HCT116 (cell line): Measurements from ENCODE around the gene IKZF3. TPM values are rescaled to one million over a fixed set of nuclear protein-coding genes. Genes with fewer than 3 reads are reported as not detected.

Experiments
- ATAC-seq: fragments of 200-7000 bp; cut with Tn5 transposase; 2 replicates; pipeline ENCODE4 v1.9.1; 2020; ENCODE audit warnings: mild to moderate bottlenecking, moderate library complexity
- BruUV-seq: library from RNA; stranded (reverse); fragments of 400-500 nt; replicated peaks from 2 replicates; lab custom pipeline; 2021; lab: Mats Ljungman, UMichigan
- CTCF ChIA-PET: fragments of 300-600 bp; sonication (Branson Sonifier 250); formaldehyde crosslinking; loops from one replicate; lab custom pipeline; 2021; ENCODE audit warnings: antibody characterized with exemption; lab: Charles Lee
- POLR2A ChIA-PET: fragments of 300-600, 350-600 bp; sonication (Branson Sonifier 250); formaldehyde crosslinking; loops from one replicate; lab custom pipeline; 2021; ENCODE audit warnings: antibody characterized with exemption; lab: Charles Lee
- RAD21 ChIA-PET, 2 experiments: fragments of 300-600 bp; sonication (Branson Sonifier 250); formaldehyde crosslinking; loops; one replicate each; lab custom pipeline; 2023; ENCODE audit warnings: low total read pairs in 2 of 2; ENCODE audit not compliant: uncharacterized antibody in 2 of 2, unreplicated experiment in 2 of 2, low non-redundant PET in 1 of 2; lab: Charles Lee
- DNase-seq: peaks from one replicate; pipeline ENCODE4 v3.0.0-alpha.2; 2010; ENCODE audit warnings: low read depth, low spot score
- H2AFZ ChIP-seq: fragments of 200-600 bp; shearing (Covaris generic), sonication (generic); 2 replicates; pipeline ENCODE4 v1.6.1; 2017; ENCODE audit warnings: low read depth, mixed run types, mixed read lengths, antibody characterized with exemption, low read length; ENCODE audit not compliant: poor library complexity, severe bottlenecking
- H3K27ac ChIP-seq: 2 replicates; pipeline ENCODE4 v1.5.1; 2012; ENCODE audit warnings: low read depth, low read length
- H3K27me3 ChIP-seq: fragments of 200-600 bp; sonication (generic); 2 replicates; pipeline ENCODE4 v1.6.1; 2016; ENCODE audit warnings: mixed run types, low read length, mixed read lengths; ENCODE audit not compliant: insufficient read depth
- H3K36me3 ChIP-seq, 2 experiments: fragments of 200-500 bp in 1 of 2; fragments of 200-600 bp in 1 of 2; sonication (Bioruptor generic) in 1 of 2; sonication (generic) in 1 of 2; 2 replicates each; pipeline versions ENCODE4 v1.5.1 to v1.6.1; 2014 to 2016; ENCODE audit warnings: low read length in 2 of 2, inconsistent platforms in 1 of 2, mixed read lengths in 1 of 2, mixed run types in 1 of 2; ENCODE audit not compliant: insufficient read depth in 2 of 2, control insufficient read depth in 1 of 2
- H3K4me1 ChIP-seq, 2 experiments: fragments of 200-600 bp in 1 of 2; sonication (generic) in 1 of 2; 2 replicates each; pipeline versions ENCODE4 v1.5.1 to v1.6.1; 2012 to 2017; ENCODE audit warnings: low read length in 2 of 2, inconsistent platforms in 1 of 2, mild to moderate bottlenecking in 1 of 2, mixed read lengths in 1 of 2, mixed run types in 1 of 2, moderate library complexity in 1 of 2; ENCODE audit not compliant: insufficient read depth in 2 of 2, control insufficient read depth in 1 of 2
- H3K4me2 ChIP-seq: fragments of 200-600 bp; sonication (generic); 2 replicates; pipeline ENCODE4 v1.6.1; 2017; ENCODE audit warnings: mixed run types, low read length, mixed read lengths
- H3K4me3 ChIP-seq, 2 experiments: fragments of 200-600 bp in 1 of 2; sonication (generic) in 1 of 2; replicated peaks in 1 of 2; 2 replicates each; pipeline ENCODE4 v1.5.1; 2011 to 2016; ENCODE audit warnings: low read length in 2 of 2, control low read depth in 1 of 2, low read depth in 1 of 2, mild to moderate bottlenecking in 1 of 2, mixed read lengths in 1 of 2, mixed run types in 1 of 2
- H3K79me2 ChIP-seq: fragments of 200-600 bp; sonication (generic); 2 replicates; pipeline ENCODE4 v1.6.1; 2017; ENCODE audit warnings: mild to moderate bottlenecking, mixed run types, low read length, moderate library complexity, mixed read lengths; ENCODE audit not compliant: insufficient read depth
- H3K9ac ChIP-seq: fragments of 200-600 bp; sonication (generic); 2 replicates; pipeline ENCODE4 v1.6.1; 2016; ENCODE audit warnings: low read length, mixed read lengths
- H3K9me2 ChIP-seq: fragments of 200-600 bp; sonication (generic), shearing (Covaris generic); 2 replicates; pipeline ENCODE4 v1.6.1; 2017; ENCODE audit warnings: mixed run types, mild to moderate bottlenecking, moderate library complexity; ENCODE audit not compliant: insufficient read depth
- H3K9me3 ChIP-seq, 2 experiments: fragments of 200-500 bp in 1 of 2; fragments of 200-600 bp in 1 of 2; sonication (Bioruptor generic) in 1 of 2; sonication (generic) in 1 of 2; 2 replicates each; pipeline ENCODE4 v1.6.1; 2014 to 2017; ENCODE audit warnings: low read length in 2 of 2, mixed read lengths in 2 of 2, inconsistent platforms in 1 of 2, low read depth in 1 of 2, mild to moderate bottlenecking in 1 of 2, mixed run types in 1 of 2, moderate library complexity in 1 of 2; ENCODE audit not compliant: control insufficient read depth in 1 of 2, insufficient read depth in 1 of 2
- H4K20me1 ChIP-seq: fragments of 200-600 bp; sonication (generic), shearing (Covaris generic); 2 replicates; pipeline ENCODE4 v1.6.1; 2017; ENCODE audit warnings: mixed run types, mild to moderate bottlenecking, moderate library complexity; ENCODE audit not compliant: insufficient read depth
- ATF3 ChIP-seq: IDR thresholded peaks from 2 replicates; pipeline ENCODE4 v1.6.1; 2012
- CEBPB ChIP-seq: IDR thresholded peaks from 2 replicates; pipeline ENCODE4 v1.6.1; 2012; ENCODE audit warnings: low read depth
- EZH2 ChIP-seq: fragments of 200-600 bp; sonication (generic); IDR thresholded peaks from 2 replicates; pipeline ENCODE4 v1.6.1; 2017; ENCODE audit warnings: antibody characterized with exemption, mixed run types
- EZH2phosphoT487 ChIP-seq: fragments of 200-600 bp; IDR thresholded peaks from 2 replicates; pipeline ENCODE4 v1.6.1; 2018; ENCODE audit warnings: antibody characterized with exemption, borderline replicate concordance
- JUND ChIP-seq: IDR thresholded peaks from 2 replicates; pipeline ENCODE4 v1.6.1; 2012
- MAX ChIP-seq: IDR thresholded peaks from 2 replicates; pipeline ENCODE4 v1.6.1; 2012
- POLR2A ChIP-seq: IDR thresholded peaks from 2 replicates; pipeline ENCODE4 v1.7.0; 2011; ENCODE audit warnings: borderline replicate concordance; ENCODE audit not compliant: insufficient read depth, insufficient read length; ENCODE audit errors: extremely low read depth
- POLR2AphosphoS5 ChIP-seq: IDR thresholded peaks from 2 replicates; pipeline ENCODE4 v1.6.1; 2011; ENCODE audit warnings: mild to moderate bottlenecking, low read depth, low read length, moderate library complexity
- RAD21 ChIP-seq: IDR thresholded peaks from 2 replicates; pipeline ENCODE4 v1.6.1; 2012; ENCODE audit warnings: low read depth, mild to moderate bottlenecking
- SIN3A ChIP-seq: IDR thresholded peaks from 2 replicates; pipeline ENCODE4 v1.6.1; 2012; ENCODE audit warnings: low read depth
- SP1 ChIP-seq: IDR thresholded peaks from 2 replicates; pipeline ENCODE4 v1.6.1; 2012; ENCODE audit warnings: low read depth
- SRF ChIP-seq: IDR thresholded peaks from 2 replicates; pipeline ENCODE4 v1.6.1; 2012; ENCODE audit warnings: low read depth
- TCF7L2 ChIP-seq: IDR thresholded peaks from 2 replicates; pipeline ENCODE4 v1.7.0; 2011; ENCODE audit warnings: borderline replicate concordance, inconsistent platforms; ENCODE audit not compliant: insufficient read depth, insufficient read length; ENCODE audit errors: extremely low read depth
- YY1 ChIP-seq: IDR thresholded peaks from 2 replicates; pipeline ENCODE4 v1.6.1; 2011; ENCODE audit warnings: low read length, low read depth, moderate library complexity, mild to moderate bottlenecking; ENCODE audit not compliant: insufficient replicate concordance; ENCODE audit errors: extremely low read depth
- ZNF274 ChIP-seq: fragments of 200-500 bp; sonication (Bioruptor generic); IDR thresholded peaks from 2 replicates; pipeline ENCODE4 v1.6.1; 2014; ENCODE audit warnings: mild to moderate bottlenecking, low read depth, low read length, inconsistent platforms
- intact Hi-C: fragments of 100-400 bp; cut with micrococcal nuclease; formaldehyde crosslinking; loops from 2 replicates; pipeline ENCODE4 v1.10.0; 2022
- total RNA-seq: library from RNA; stranded (reverse); gene quantifications from one replicate; pipeline ENCODE4 v1.2.1, GENCODE V29; 2021; ENCODE audit not compliant: unreplicated experiment
- TF ChIP-seq, protein P1 (sequence below): IDR thresholded peaks from 2 replicates; pipeline ENCODE4 v1.6.1; 2012; ENCODE audit warnings: low read depth
- TF ChIP-seq, protein P2 (sequence below), 3 experiments: fragments of 200-600 bp in 1 of 3; sonication (generic) in 1 of 3; IDR thresholded peaks in 2 of 3; conservative IDR thresholded peaks in 1 of 3; 2 replicates each; pipeline ENCODE4 v1.5.1; 2012 to 2017; ENCODE audit warnings: low read depth in 2 of 3, low read length in 2 of 3, antibody characterized with exemption in 1 of 3, borderline replicate concordance in 1 of 3, control low read depth in 1 of 3, mild to moderate bottlenecking in 1 of 3, mixed read lengths in 1 of 3, mixed run types in 1 of 3, moderate library complexity in 1 of 3; ENCODE audit not compliant: insufficient read depth in 1 of 3

IKZF3 gene
- total RNA-seq, 1 experiment from 2014 or later = 0.30 TPM

- no peak for TF ChIP-seq POLR2A
- TF ChIP-seq, protein P1, sequence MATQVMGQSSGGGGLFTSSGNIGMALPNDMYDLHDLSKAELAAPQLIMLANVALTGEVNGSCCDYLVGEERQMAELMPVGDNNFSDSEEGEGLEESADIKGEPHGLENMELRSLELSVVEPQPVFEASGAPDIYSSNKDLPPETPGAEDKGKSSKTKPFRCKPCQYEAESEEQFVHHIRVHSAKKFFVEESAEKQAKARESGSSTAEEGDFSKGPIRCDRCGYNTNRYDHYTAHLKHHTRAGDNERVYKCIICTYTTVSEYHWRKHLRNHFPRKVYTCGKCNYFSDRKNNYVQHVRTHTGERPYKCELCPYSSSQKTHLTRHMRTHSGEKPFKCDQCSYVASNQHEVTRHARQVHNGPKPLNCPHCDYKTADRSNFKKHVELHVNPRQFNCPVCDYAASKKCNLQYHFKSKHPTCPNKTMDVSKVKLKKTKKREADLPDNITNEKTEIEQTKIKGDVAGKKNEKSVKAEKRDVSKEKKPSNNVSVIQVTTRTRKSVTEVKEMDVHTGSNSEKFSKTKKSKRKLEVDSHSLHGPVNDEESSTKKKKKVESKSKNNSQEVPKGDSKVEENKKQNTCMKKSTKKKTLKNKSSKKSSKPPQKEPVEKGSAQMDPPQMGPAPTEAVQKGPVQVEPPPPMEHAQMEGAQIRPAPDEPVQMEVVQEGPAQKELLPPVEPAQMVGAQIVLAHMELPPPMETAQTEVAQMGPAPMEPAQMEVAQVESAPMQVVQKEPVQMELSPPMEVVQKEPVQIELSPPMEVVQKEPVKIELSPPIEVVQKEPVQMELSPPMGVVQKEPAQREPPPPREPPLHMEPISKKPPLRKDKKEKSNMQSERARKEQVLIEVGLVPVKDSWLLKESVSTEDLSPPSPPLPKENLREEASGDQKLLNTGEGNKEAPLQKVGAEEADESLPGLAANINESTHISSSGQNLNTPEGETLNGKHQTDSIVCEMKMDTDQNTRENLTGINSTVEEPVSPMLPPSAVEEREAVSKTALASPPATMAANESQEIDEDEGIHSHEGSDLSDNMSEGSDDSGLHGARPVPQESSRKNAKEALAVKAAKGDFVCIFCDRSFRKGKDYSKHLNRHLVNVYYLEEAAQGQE = no peak
- TF ChIP-seq, all 23 proteins: peak for 0
- POLR2A ChIA-PET = no interaction called here
- Histone ChIP-seq H3K36me3 (no peaks in the 10 kb centered on the region), H2AFZ (no peak overlapping the region), H4K20me1 (no peaks in the 10 kb centered on the region), H3K4me2 (no peak overlapping the region), H3K27me3 (no peaks in the 10 kb centered on the region), H3K79me2 (no peaks in the 10 kb centered on the region), H3K9me2 (no peaks in the 10 kb centered on the region), H3K4me3 (no peak overlapping the region), H3K4me1 (no peaks in the 10 kb centered on the region), H3K9ac (no peak overlapping the region), H3K9me3 (no peaks in the 10 kb centered on the region; a peak in 2 of 4 replicates), H3K27ac (no peak overlapping the region)
- RAD21 ChIA-PET = no interaction called here
- DNase-seq = no peak
- ATAC-seq = no peak
- BruUV-seq = no TSS peak
- CTCF ChIA-PET = no interaction called here
- intact Hi-C loops = no loop called here
Observed at GRCh38 chr17:39828443-39828842, 35.7 kb downstream of the IKZF3 start.

GRCh38 chr17:39826334-39826733 is 37.8 kb downstream of the IKZF3 start:
- Histone ChIP-seq H3K36me3 (no peaks in the 10 kb centered on the region), H3K79me2 (no peaks in the 10 kb centered on the region), H2AFZ (no peak overlapping the region), H3K4me3 (no peak overlapping the region), H3K9me2 (no peaks in the 10 kb centered on the region), H3K27me3 (no peaks in the 10 kb centered on the region), H3K4me2 (no peak overlapping the region), H4K20me1 (no peaks in the 10 kb centered on the region), H3K27ac (no peak overlapping the region), H3K4me1 (no peaks in the 10 kb centered on the region), H3K9ac (no peak overlapping the region), H3K9me3 (no peaks in the 10 kb centered on the region; a peak in 2 of 4 replicates)
- DNase-seq = no peak
- POLR2A ChIA-PET = no interaction called here
- no TSS peak for BruUV-seq
- ATAC-seq = no peak
- RAD21 ChIA-PET = no interaction called here
- CTCF ChIA-PET = no interaction called here
- TF ChIP-seq EZH2phosphoT487 (no peak), JUND (no peak), POLR2AphosphoS5 (no peak), RAD21 (no peak), TCF7L2 (no peak), SRF (no peak), CEBPB (no peak), YY1 (no peak), EZH2 (no peak), MAX (no peak), ATF3 (no peak), ZNF274 (no peak), SIN3A (no peak), SP1 (no peak)
- TF ChIP-seq, protein P2, sequence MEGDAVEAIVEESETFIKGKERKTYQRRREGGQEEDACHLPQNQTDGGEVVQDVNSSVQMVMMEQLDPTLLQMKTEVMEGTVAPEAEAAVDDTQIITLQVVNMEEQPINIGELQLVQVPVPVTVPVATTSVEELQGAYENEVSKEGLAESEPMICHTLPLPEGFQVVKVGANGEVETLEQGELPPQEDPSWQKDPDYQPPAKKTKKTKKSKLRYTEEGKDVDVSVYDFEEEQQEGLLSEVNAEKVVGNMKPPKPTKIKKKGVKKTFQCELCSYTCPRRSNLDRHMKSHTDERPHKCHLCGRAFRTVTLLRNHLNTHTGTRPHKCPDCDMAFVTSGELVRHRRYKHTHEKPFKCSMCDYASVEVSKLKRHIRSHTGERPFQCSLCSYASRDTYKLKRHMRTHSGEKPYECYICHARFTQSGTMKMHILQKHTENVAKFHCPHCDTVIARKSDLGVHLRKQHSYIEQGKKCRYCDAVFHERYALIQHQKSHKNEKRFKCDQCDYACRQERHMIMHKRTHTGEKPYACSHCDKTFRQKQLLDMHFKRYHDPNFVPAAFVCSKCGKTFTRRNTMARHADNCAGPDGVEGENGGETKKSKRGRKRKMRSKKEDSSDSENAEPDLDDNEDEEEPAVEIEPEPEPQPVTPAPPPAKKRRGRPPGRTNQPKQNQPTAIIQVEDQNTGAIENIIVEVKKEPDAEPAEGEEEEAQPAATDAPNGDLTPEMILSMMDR (IDR thresholded peaks at IDR 0.05 in 2 of 3, conservative IDR thresholded peaks at IDR 0.05 in 1 of 3; ENCODE audit: borderline replicate concordance in 1 of 3, insufficient read depth in 1 of 3, low read depth in 2 of 3, low read length in 2 of 3) = no peak
- intact Hi-C loops = no loop called here
